ENCODE data around the gene WASF2. TPM values are rescaled to one million over a fixed set of nuclear protein-coding genes. Genes with fewer than 3 reads are reported as not detected.

WASF2 gene
- total RNA-seq, 1 experiment from 2014 or later = 134 TPM

DNA sequence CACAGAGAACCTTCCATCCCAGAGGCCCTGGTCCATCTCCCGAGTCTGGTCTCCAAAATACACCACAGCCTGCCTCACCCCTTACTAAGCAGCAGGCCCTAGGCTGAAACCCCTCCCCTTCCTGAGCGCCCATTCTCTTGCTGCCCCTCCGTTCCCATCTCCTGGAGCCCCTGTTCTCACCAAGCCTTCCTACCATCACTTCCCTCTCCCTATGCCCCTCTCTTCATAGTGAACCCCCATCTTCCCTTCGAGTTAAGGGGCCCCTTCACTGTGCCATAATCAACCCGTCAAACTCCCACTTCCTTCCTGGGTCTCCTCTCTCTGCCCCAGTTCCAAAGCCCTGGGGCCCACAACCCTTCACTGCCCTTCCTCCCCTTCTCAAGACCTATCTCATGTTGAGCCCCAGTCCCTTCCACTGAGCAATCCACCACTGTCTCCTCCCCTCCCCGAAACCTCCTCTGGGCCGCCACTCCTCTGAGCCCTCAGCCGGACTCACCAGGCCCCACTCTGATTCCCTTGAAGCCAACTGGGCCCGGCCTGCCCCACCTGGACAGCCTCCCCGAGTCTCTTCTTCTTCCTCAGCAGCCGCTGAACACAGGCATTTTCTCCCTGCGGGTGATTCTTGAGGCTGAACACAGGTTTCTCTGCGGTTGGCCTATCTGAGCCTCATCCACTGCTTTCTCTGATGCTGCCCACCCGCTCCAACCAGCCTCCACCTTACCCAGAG is 42.2 kb upstream of the WASF2 start:
- no TSS peak for BruUV-seq (replicated peaks)
- Histone ChIP-seq H4K20me1 (ENCODE audit: insufficient read depth) (no peaks in the 10 kb centered on the region), H3K4me3 (no peak overlapping the region), H3K36me3 (ENCODE audit: low read depth) (no peaks in the 10 kb centered on the region), H3K27ac (no peak overlapping the region), H3K4me2 (no peak overlapping the region), H2AFZ (no peak overlapping the region), H3K4me1 (replicated peaks; ENCODE audit: insufficient read depth) (peaks cover 3% of the 10 kb centered on the region), H3F3A (ENCODE audit: insufficient read depth, low read depth) (0 out of 2 replicates have a peak, but pooled peaks cover 7% of the 10 kb centered on the region), H3K27me3 (ENCODE audit: insufficient read depth, low read depth) (no peaks in the 10 kb centered on the region), H3K9me2 (ENCODE audit: insufficient read depth) (no peaks in the 10 kb centered on the region), H3K9me3 (ENCODE audit: insufficient read depth, low read depth) (no peaks in the 10 kb centered on the region), H3K79me2 (ENCODE audit: low read depth) (no peaks in the 10 kb centered on the region)
- intact Hi-C loops (cut with micrococcal nuclease; ENCODE audit: unreplicated experiment) = no loop called here
- DNase-seq = no peak
- TF ChIP-seq EZH2 (IDR thresholded peaks at IDR 0.05; ENCODE audit: low read depth) = no peak
- TF ChIP-seq, protein P1, sequence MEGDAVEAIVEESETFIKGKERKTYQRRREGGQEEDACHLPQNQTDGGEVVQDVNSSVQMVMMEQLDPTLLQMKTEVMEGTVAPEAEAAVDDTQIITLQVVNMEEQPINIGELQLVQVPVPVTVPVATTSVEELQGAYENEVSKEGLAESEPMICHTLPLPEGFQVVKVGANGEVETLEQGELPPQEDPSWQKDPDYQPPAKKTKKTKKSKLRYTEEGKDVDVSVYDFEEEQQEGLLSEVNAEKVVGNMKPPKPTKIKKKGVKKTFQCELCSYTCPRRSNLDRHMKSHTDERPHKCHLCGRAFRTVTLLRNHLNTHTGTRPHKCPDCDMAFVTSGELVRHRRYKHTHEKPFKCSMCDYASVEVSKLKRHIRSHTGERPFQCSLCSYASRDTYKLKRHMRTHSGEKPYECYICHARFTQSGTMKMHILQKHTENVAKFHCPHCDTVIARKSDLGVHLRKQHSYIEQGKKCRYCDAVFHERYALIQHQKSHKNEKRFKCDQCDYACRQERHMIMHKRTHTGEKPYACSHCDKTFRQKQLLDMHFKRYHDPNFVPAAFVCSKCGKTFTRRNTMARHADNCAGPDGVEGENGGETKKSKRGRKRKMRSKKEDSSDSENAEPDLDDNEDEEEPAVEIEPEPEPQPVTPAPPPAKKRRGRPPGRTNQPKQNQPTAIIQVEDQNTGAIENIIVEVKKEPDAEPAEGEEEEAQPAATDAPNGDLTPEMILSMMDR (conservative IDR thresholded peaks at IDR 0.05) = no peak
- POLR2A ChIA-PET (ENCODE audit: unreplicated experiment) = no interaction called here
- CTCF ChIA-PET = interaction anchor here (0.7 kb wide), 1 partner anchor 25 kb away, joined by 7 read pairs; no protein-coding TSS in a partner anchor

DNA sequence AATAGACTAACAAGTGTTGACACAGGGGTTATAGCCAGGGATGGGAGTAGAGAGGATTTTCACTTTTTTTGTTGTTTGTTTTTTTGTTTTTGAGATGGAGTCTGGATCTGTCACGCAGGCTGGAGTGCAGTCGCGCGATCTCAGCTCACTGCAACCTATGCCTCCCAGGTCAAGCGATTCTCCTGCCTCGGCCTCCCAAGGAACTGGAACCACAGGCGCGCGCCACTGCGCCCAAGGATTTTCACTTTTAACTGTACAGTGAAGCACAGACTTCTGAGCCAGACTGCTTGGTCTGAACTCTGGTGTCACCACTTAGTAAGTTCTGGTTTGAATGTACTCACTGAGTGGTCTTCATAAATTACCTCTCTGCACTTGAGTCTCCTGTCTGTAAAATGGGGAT is 40.2 kb upstream of the WASF2 start:
- Histone ChIP-seq H3K9me2 (ENCODE audit: insufficient read depth) (no peaks in the 10 kb centered on the region), H3K4me1 (replicated peaks; ENCODE audit: insufficient read depth) (no peaks in the 10 kb centered on the region), H3K27ac (no peak overlapping the region), H3K79me2 (ENCODE audit: low read depth) (no peaks in the 10 kb centered on the region), H3F3A (ENCODE audit: insufficient read depth, low read depth) (0 out of 2 replicates have a peak, but pooled peaks cover 9% of the 10 kb centered on the region), H3K9me3 (ENCODE audit: insufficient read depth, low read depth) (no peaks in the 10 kb centered on the region), H3K4me3 (no peak overlapping the region), H4K20me1 (ENCODE audit: insufficient read depth) (no peaks in the 10 kb centered on the region), H3K4me2 (no peak overlapping the region), H2AFZ (no peak overlapping the region), H3K36me3 (ENCODE audit: low read depth) (no peaks in the 10 kb centered on the region), H3K27me3 (ENCODE audit: insufficient read depth, low read depth) (no peaks in the 10 kb centered on the region)
- ChIA-PET POLR2A (ENCODE audit: unreplicated experiment) (no interaction called here), CTCF (interaction anchor here (0.7 kb wide), 1 partner anchor 16 kb away, joined by 4 read pairs; no protein-coding TSS in a partner anchor)
- no peak for DNase-seq
- intact Hi-C loops (cut with micrococcal nuclease; ENCODE audit: unreplicated experiment) = no loop called here
- no TSS peak for BruUV-seq (replicated peaks)
- TF ChIP-seq EZH2 (IDR thresholded peaks at IDR 0.05; ENCODE audit: low read depth) = no peak
- TF ChIP-seq, protein P1 (conservative IDR thresholded peaks at IDR 0.05) = no peak

DNA sequence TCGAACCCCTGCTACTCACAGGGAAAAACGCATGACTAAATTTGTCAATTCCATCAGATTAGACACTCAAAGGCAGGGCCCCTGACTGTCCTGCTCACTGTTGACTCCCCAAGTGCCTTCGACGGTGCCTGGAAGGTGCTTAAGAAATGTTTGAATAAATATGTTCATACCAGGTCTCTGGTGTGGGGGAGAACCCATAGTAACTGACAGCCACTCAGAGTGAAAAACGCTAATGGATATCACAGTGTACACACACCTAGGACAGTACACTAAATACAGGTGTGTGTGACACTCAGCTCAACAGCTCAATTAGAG is 39.7 kb upstream of the WASF2 start:
- H3F3A ChIP-seq (ENCODE audit: insufficient read depth, low read depth) = 0 out of 2 replicates have a peak, but pooled peaks cover 11% of the 10 kb centered on the region
- no peak overlapping the region for H3K4me3 ChIP-seq
- no peaks in the 10 kb centered on the region for H3K9me2 ChIP-seq (ENCODE audit: insufficient read depth)
- ChIA-PET POLR2A (ENCODE audit: unreplicated experiment) (interaction anchor here (0.6 kb wide), 1 partner anchor 30 kb away, joined by 5 read pairs; no protein-coding TSS in a partner anchor), CTCF (interaction anchor here (0.7 kb wide), 1 partner anchor 16 kb away, joined by 4 read pairs; no protein-coding TSS in a partner anchor)
- H4K20me1 ChIP-seq (ENCODE audit: insufficient read depth) = no peaks in the 10 kb centered on the region
- intact Hi-C loops (cut with micrococcal nuclease; ENCODE audit: unreplicated experiment) = loop anchor here (5.0 kb wide), 1 partner anchor 37 kb away; the partner anchor contains the start of gene WASF2
- no peaks in the 10 kb centered on the region for H3K36me3 ChIP-seq (ENCODE audit: low read depth)
- no peaks in the 10 kb centered on the region for H3K4me1 ChIP-seq (replicated peaks; ENCODE audit: insufficient read depth)
- H3K9me3 ChIP-seq (ENCODE audit: insufficient read depth, low read depth) = no peaks in the 10 kb centered on the region
- no peaks in the 10 kb centered on the region for H3K79me2 ChIP-seq (ENCODE audit: low read depth)
- H2AFZ ChIP-seq = no peak overlapping the region
- no peak for DNase-seq
- BruUV-seq (replicated peaks) = no TSS peak
- H3K27ac ChIP-seq = no peak overlapping the region
- no peak for TF ChIP-seq EZH2 (IDR thresholded peaks at IDR 0.05; ENCODE audit: low read depth)
- TF ChIP-seq, protein P1 (conservative IDR thresholded peaks at IDR 0.05) = no peak
- H3K27me3 ChIP-seq (ENCODE audit: insufficient read depth, low read depth) = no peaks in the 10 kb centered on the region
- no peak overlapping the region for H3K4me2 ChIP-seq

Data from PC-9 (cell line).